Fibroblast of lung (primary cell): ENCODE data around the gene XXYLT1.

ENCODE experiments used
- EZH2 ChIP-seq: IDR thresholded peaks from 2 replicates; pipeline ENCODE4 v1.5.1; 2012; ENCODE audit warnings: low read length, control low read depth, mild to moderate bottlenecking; ENCODE audit errors: missing control alignments
- TF ChIP-seq, protein P1 (sequence below), 2 donors: IDR thresholded peaks in 1 of 2; conservative IDR thresholded peaks in 1 of 2; 1 replicate in 1 of 2; 2 replicates in 1 of 2; pipeline ENCODE4 v1.5.1; 2011 to 2012; ENCODE audit warnings: low read length in 2 of 2, control low read depth in 1 of 2, inconsistent platforms in 1 of 2, low read depth in 1 of 2, mild to moderate bottlenecking in 1 of 2

DNA sequence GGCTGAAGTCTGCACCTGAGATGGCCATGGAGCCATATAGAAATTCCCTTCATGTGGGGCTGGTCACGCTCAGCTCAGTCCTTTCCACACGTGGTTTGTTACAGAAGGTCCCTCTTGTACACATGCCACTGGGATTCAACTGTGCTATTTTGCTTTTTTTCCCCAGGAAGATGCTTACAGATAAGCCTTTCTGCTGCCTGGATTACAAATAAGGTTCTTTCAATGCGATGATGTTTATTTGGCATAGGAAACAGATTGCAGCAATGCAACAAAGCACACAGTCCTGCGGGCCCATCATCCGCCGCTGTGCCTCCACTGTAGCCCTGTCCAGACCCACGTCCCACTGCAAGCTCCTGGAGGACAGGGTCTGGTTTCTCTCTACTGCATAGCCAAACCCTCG lies 124.8 kb downstream of the XXYLT1 start:
- TF ChIP-seq EZH2, result no peak
- TF ChIP-seq, protein P1, sequence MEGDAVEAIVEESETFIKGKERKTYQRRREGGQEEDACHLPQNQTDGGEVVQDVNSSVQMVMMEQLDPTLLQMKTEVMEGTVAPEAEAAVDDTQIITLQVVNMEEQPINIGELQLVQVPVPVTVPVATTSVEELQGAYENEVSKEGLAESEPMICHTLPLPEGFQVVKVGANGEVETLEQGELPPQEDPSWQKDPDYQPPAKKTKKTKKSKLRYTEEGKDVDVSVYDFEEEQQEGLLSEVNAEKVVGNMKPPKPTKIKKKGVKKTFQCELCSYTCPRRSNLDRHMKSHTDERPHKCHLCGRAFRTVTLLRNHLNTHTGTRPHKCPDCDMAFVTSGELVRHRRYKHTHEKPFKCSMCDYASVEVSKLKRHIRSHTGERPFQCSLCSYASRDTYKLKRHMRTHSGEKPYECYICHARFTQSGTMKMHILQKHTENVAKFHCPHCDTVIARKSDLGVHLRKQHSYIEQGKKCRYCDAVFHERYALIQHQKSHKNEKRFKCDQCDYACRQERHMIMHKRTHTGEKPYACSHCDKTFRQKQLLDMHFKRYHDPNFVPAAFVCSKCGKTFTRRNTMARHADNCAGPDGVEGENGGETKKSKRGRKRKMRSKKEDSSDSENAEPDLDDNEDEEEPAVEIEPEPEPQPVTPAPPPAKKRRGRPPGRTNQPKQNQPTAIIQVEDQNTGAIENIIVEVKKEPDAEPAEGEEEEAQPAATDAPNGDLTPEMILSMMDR (conservative IDR thresholded peaks at IDR 0.05 in 1 of 2, IDR thresholded peaks at IDR 0.05 in 1 of 2; ENCODE audit: low read depth in 1 of 2, low read length in 2 of 2), result no peak
